Stimulated activated CD8-positive, alpha-beta memory T cell treated with anti-CD3 and anti-CD28 coated beads, Interleukin-2, amount 100 ng/mL, for 1 hour (primary cell): ENCODE data around the gene DMTF1.
A peak's percentile ranks its signal among the peaks of the same experiment; 100 is the strongest.

Experiments
- DNase-seq, 2 donors: peaks; one replicate each; pipeline ENCODE4 v3.0.0-alpha.2; 2020; ENCODE audit warnings: low read depth in 2 of 2

Gene DMTF1

GRCh38 chr7:87147500-87147899 is 4.8 kb upstream of the DMTF1 start:
- DNase-seq = no peak

DNA sequence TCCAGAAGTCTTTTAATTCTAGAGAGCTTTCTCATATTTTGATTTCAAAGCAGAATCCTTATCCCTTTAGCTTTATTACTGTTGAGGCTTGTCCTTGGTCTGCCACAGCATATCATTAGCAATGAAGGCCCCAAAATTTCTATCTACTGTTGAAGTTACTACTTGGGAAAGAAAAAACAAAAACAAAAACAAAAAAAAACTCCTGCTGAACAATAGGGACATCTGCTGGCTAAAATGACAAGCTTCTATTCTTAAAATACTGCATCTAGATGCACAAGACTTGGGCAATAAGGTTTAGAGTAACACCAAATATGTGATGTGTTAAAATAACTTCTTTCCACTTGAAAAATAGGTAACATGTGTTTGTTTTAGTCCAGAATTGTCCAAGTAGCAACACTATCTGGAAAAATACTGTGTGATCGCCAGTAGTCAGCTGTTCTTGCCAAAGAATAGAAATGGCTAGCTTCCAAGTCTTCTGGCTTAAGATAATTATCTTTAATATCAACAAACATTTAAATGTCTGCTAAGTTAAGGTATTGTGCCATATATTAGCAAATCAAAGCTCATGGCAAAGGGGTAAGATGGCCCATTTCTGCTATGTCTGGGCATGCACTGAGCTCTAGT is 3.8 kb upstream of the DMTF1 start:
- DNase-seq = no peak

- no peak for DNase-seq
Observed at GRCh38 chr7:87151002-87151728, 1.1 kb upstream of the DMTF1 start.

- no peak for DNase-seq
Observed at GRCh38 chr7:87151729-87152111, 533 bp upstream of the DMTF1 start.

DNA sequence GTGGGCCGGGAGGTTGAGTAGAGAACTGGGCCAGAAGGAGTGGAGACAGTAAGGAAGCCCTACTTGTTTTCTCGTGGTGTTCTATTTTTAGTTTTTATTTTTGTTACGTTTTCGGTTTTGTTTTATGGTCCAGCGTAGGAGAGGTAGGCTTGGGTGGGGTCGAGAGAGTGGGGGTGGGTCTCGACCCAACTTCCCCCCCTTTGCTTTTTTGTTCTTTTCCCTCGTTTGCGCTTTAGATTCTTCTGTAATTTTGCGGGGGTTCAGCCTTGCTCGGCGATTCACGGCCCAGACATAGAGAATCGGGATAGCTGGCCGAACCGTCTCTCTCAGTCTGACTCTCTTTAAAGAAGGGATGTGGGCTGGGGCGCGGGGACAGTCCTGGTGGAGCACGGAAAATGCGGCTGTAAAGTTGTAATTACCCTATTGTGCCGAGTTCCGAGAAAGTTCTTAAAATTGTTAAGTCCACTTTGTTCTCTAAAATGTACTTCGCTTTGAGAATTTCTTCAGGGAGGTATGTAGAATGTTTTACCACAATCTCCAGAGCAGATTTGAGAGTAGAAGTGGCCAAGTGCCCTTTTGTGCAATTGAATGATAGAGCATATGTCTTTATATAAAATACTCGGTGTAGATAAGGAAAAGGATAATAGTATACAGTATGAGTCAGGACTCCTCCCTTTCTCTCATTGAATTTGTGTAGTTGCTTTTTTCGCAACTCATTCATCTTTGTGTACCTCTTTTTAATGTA is 816 bp downstream of the DMTF1 start:
- DNase-seq = peak in 1 of 2 donors; percentile 1

- DNase-seq = no peak
Observed at GRCh38 chr7:87154166-87154565, 1.9 kb downstream of the DMTF1 start.

DNA sequence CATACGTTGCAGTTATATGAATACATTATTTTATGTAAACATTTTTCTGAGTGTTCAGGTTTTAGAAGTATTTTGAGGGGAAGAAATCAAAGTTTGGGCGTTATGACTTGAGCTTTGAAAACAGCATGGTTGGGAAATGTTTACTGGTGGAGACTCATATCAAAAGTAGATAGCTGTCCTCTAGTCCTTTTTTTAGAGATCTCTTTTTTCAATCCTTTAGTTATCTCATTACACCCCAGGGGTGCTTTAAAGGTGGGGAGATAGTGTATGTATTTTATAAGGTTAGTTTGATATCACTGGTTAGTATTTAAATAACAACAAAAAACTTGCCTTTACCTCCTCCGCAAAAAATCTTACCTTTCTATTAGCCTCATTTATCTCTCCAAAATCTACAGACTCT is 2.3 kb downstream of the DMTF1 start:
- DNase-seq = no peak

- no peak for DNase-seq
Observed at GRCh38 chr7:87155788-87156187, 3.5 kb downstream of the DMTF1 start.

GRCh38 chr7:87156709-87157108 is 4.5 kb downstream of the DMTF1 start:
- DNase-seq = no peak

GRCh38 chr7:87159538-87159937 is 7.3 kb downstream of the DMTF1 start:
- DNase-seq = no peak

- no peak for DNase-seq
Observed at GRCh38 chr7:87164433-87164832, 12.2 kb downstream of the DMTF1 start.

- no peak for DNase-seq
Observed at GRCh38 chr7:87170828-87171227, 18.6 kb downstream of the DMTF1 start.

DNA sequence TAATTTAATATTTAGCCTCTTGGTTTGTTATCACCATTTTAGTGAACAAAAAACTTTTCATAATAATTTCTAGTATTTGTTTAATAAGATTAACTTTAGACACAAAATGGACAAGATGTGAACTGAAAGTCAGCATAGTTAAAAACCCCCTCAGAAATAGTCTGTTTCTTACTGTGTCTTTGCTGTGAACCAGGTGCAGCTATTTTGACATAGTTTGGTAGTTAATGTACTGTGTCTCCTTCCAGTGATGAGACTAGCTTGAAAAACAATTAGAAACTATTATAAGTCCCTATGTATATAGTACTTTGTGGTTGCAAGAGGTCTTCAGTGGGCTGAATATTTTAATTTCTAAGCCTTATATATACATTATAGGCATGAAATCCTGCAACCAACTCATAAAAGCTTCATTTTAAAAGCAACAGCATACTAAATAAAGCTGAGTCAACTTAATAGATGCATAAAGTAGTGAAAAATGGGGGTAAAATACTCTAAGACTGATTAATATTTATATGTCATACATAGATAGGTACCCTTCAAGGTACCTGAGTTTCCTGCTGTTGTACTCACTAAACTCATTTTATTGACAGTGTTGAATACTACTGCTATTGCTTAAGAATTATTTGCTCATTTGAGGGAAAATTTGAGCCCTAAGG is 19.2 kb downstream of the DMTF1 start:
- DNase-seq = no peak

- no peak for DNase-seq
Observed at GRCh38 chr7:87173471-87173870, 21.2 kb downstream of the DMTF1 start.

DNA sequence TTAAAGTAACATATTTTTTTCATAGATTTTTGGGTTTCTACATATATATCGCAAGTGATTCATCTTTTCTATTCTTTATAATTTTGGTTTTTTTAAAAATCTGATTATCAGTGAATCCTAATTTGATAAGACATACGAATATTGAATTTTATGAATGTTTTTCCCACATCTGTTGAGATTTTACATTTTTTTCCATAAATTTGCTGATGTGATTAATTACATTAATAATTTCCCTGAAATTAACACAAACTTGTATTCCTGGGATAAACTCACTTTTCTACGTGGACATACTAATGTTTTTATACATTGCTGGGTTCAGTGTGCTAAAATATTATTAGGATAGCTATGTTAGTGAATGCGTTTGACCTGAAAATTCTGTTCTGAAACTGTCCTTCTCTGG is 26.1 kb downstream of the DMTF1 start:
- no peak for DNase-seq

- DNase-seq = no peak
Observed at GRCh38 chr7:87179180-87179579, 26.9 kb downstream of the DMTF1 start.

GRCh38 chr7:87187120-87187519 is 34.9 kb downstream of the DMTF1 start:
- no peak for DNase-seq

DNA sequence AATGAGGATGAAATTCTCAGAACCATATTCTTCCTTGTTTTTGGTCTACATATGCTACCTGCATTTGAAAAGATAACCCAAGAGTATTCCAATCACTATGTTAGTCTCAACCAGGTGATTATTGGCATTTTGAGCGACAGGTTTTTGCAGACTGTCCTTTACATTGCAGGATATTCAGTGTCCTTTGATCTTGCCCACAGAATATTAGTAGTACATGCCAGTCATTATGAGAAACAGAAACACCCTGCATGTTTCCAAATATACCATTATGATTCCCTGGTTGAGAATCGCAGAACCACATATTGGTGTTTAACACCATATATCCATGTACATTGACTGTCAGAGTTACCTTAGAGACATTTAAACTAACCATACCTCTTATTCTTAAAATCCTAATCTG is 36.7 kb downstream of the DMTF1 start:
- no peak for DNase-seq

DNA sequence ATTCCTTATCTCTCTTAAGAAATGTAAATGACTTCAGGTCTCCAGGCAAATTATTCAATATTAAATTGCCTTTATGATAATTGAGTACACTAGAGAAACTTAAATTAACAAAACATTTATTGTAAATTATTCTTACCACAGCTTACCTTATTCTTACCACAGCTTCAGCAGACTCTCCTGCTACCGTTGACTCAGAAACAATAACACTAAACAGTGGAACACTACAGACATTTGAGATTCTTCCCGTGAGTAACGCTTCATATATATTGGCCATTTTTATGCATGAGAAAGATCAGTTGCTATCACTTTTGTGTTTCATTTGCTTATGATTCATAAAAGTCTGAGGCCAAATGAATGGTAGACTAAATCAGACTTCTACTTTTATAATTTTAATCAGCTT is 38.5 kb downstream of the DMTF1 start:
- DNase-seq = no peak

DNA sequence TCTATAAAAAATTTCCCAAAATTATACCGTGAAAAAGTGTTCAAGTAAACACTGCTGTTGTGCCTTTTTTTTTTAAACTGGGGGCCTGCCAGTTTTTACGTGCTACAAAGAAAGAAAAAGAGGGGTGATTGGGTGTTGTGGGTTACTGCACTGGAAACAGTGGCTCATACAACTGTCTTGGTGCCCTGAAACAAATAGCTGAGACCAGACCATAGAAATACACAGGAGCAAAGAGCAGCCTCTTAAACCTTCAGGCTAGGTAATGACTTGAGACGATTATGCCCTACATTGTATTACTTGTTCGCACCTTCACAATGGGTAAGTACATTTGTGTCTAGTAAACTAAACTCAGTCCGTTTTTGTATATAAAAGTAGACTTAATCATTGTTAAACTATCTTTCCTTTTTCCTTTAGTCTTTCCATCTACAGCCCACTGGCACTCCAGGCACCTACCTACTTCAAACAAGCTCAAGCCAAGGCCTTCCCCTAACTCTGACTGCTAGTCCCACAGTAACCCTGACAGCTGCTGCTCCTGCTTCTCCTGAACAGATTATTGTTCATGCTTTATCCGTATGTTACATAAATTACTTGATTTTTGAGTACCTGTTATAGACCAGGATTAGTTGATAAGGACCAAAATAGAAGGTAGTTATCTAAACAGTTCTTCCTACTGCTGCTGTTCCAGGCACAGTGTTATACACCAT is 40.7 kb downstream of the DMTF1 start:
- DNase-seq = no peak

DNA sequence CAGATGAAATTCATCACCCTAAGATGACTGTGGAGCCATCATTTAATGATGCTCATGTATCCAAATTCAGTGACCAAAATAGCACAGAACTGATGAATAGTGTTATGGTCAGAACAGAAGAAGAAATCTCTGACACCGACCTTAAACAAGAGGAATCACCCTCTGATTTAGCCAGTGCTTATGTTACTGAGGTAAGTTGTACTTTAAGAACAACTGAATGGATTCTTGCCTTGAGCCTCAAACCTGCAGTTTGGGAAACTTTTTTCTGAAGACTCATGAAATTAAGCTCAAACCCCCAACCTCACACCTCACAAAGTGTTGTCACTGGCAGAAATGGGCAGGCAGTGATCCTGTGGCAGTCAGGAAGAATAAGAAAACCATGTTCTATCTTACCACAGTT is 41.7 kb downstream of the DMTF1 start:
- DNase-seq = no peak

GRCh38 chr7:87199241-87199640 is 47.0 kb downstream of the DMTF1 start:
- no peak for DNase-seq
